ENCODE measurements around the gene SON. TPM values are rescaled to one million over a fixed set of nuclear protein-coding genes. Genes with fewer than 3 reads are reported as not detected.

SON gene
- total RNA-seq, 3 donors from 2014 or later, result 240 to 293 (median 254) TPM

GRCh38 chr21:33549848-33550771 is 7.3 kb downstream of the SON start:
- TF ChIP-seq, protein P1, sequence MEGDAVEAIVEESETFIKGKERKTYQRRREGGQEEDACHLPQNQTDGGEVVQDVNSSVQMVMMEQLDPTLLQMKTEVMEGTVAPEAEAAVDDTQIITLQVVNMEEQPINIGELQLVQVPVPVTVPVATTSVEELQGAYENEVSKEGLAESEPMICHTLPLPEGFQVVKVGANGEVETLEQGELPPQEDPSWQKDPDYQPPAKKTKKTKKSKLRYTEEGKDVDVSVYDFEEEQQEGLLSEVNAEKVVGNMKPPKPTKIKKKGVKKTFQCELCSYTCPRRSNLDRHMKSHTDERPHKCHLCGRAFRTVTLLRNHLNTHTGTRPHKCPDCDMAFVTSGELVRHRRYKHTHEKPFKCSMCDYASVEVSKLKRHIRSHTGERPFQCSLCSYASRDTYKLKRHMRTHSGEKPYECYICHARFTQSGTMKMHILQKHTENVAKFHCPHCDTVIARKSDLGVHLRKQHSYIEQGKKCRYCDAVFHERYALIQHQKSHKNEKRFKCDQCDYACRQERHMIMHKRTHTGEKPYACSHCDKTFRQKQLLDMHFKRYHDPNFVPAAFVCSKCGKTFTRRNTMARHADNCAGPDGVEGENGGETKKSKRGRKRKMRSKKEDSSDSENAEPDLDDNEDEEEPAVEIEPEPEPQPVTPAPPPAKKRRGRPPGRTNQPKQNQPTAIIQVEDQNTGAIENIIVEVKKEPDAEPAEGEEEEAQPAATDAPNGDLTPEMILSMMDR (IDR thresholded peaks at IDR 0.05), result no peak
- intact Hi-C loops (cut with DNase I, micrococcal nuclease), result no loop called here
- H3K36me3 ChIP-seq (ENCODE audit: low read depth), result peaks cover 29% of the 10 kb centered on the region
- peaks cover 7% of the 10 kb centered on the region for H3K4me1 ChIP-seq (ENCODE audit: low read depth)
- DNase-seq, result no peak
- H3K4me3 ChIP-seq, result no peak overlapping the region
- H3K9me3 ChIP-seq, result no peaks in the 10 kb centered on the region
- peak; percentile 10 for ATAC-seq

DNA sequence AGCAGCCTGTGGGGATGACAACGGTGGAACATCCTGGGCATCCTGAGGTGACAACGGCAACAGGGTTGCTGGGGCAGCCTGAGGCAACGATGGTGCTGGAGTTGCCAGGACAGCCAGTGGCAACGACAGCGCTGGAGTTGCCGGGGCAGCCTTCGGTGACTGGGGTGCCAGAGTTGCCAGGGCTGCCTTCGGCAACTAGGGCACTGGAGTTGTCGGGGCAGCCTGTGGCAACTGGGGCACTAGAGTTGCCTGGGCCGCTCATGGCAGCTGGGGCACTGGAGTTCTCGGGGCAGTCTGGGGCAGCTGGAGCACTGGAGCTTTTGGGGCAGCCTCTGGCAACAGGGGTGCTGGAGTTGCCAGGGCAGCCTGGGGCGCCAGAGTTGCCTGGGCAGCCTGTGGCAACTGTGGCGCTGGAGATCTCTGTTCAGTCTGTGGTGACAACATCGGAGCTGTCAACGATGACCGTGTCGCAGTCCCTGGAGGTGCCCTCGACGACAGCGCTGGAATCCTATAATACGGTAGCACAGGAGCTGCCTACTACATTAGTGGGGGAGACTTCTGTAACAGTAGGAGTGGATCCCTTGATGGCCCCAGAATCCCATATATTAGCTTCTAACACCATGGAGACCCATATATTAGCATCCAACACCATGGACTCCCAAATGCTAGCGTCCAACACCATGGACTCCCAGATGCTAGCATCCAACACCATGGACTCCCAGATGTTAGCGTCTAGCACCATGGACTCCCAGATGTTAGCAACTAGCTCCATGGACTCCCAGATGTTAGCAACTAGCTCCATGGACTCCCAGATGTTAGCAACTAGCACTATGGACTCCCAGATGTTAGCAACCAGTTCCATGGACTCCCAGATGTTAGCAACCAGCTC is 8.2 kb downstream of the SON start:
- intact Hi-C loops (cut with DNase I, micrococcal nuclease), result no loop called here
- DNase-seq (no peak), ATAC-seq (peak; percentile 8)
- Histone ChIP-seq H3K36me3 (ENCODE audit: low read depth) (peaks cover 29% of the 10 kb centered on the region), H3K4me3 (no peak overlapping the region), H3K9me3 (no peaks in the 10 kb centered on the region), H3K4me1 (ENCODE audit: low read depth) (peaks cover 2% of the 10 kb centered on the region)
- TF ChIP-seq, protein P1 (IDR thresholded peaks at IDR 0.05), result no peak

DNA sequence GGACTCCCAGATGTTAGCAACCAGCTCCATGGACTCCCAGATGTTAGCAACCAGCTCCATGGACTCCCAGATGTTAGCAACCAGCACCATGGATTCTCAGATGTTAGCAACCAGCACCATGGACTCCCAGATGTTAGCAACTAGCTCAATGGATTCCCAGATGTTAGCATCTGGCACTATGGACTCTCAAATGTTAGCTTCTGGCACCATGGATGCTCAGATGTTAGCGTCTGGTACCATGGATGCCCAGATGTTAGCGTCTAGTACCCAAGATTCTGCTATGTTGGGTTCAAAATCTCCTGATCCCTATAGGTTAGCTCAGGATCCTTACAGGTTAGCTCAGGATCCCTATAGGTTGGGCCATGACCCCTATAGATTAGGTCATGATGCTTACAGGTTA is 8.8 kb downstream of the SON start:
- Histone ChIP-seq H3K4me1 (ENCODE audit: low read depth) (peaks cover 4% of the 10 kb centered on the region), H3K36me3 (ENCODE audit: low read depth) (peaks cover 29% of the 10 kb centered on the region), H3K9me3 (no peaks in the 10 kb centered on the region), H3K4me3 (no peak overlapping the region)
- TF ChIP-seq, protein P1 (IDR thresholded peaks at IDR 0.05), result no peak
- ATAC-seq (no peak), DNase-seq (no peak)
- intact Hi-C loops (cut with DNase I, micrococcal nuclease), result no loop called here

- Histone ChIP-seq H3K36me3 (ENCODE audit: low read depth) (peaks cover 29% of the 10 kb centered on the region), H3K4me1 (ENCODE audit: low read depth) (peaks cover 4% of the 10 kb centered on the region), H3K4me3 (no peak overlapping the region), H3K9me3 (no peaks in the 10 kb centered on the region)
- DNase-seq (no peak), ATAC-seq (peak; percentile 16)
- intact Hi-C loops (cut with DNase I, micrococcal nuclease), result no loop called here
- TF ChIP-seq, protein P1 (IDR thresholded peaks at IDR 0.05), result no peak
Measured at GRCh38 chr21:33552093-33552998, 9.5 kb downstream of the SON start.

Measured in mucosa of descending colon (tissue), 3 donors.